ENCODE data around the gene ITPK1.

DNA sequence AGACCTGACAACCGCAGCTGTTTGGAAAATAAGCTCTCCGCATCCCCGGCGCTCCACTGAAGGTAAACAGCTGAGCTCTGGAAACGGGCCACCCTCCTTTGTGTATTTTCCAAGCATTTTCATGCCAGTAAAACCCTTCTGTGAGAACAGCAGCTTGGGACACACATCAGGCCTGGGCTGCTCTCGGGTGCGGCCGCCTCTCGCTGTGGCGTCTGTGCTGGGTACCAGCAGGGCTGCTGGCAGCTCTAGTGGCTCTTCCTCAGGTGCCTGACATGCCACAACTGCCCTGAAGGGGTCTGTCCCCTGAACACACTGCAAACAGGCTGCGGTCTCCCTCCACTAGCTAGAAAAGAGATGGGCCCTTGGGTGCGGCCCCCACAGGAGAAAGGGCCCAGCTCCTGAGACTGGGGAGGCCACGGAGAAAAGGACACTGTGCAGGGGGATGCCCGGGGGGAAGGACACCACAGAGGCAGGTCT lies 96.3 kb downstream of the ITPK1 start:
- no peak for TF ChIP-seq EZH2 (IDR thresholded peaks at IDR 0.05)
- no peak for TF ChIP-seq POLR2AphosphoS5 (IDR thresholded peaks at IDR 0.05; ENCODE audit: borderline replicate concordance, low read depth, low read length)
- no peak for TF ChIP-seq FOXP2 (optimal IDR thresholded peaks at IDR 0.05; ENCODE audit: control extremely low read depth, extremely low read length, insufficient read depth)

Measured in SK-N-MC (cell line).